ENCODE results near the gene SLC9A7.
"Not testable (repeated sequence)": the region's sequence is repeated elsewhere in the genome, so short reads cannot be mapped to it uniquely, and the experiment has no call there.

The SLC9A7 gene

GRCh38 chrX:46754036-46754435 lies 4.9 kb downstream of the SLC9A7 start:
- no peak for DNase-seq

DNA sequence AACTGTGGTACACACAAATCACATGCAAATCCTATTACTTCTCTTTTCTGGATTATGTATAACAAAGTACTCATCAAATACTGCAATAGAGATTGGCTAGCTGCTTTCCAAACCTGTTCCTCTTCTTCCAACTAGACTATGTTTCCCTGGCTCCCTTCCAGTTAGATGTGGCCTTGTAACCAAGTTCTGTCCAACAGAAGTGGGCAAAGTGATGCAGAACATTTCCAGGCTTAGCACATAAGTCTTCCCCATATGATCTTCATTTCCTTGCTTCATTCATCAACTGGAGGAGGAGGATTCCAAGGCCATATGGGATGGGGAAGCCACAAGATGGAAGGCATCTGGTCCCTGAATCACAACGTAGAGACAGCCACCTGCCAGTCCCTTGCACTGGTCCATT lies 8.0 kb downstream of the SLC9A7 start:
- no peak for DNase-seq

- DNase-seq = no peak
These were observed 14.9 kb downstream of the SLC9A7 start for GRCh38 chrX:46744009-46744408.

- DNase-seq = no peak
These were observed 15.9 kb downstream of the SLC9A7 start for GRCh38 chrX:46743046-46743445.

- DNase-seq = no peak
These were observed 19.2 kb downstream of the SLC9A7 start for GRCh38 chrX:46739736-46740135.

DNA sequence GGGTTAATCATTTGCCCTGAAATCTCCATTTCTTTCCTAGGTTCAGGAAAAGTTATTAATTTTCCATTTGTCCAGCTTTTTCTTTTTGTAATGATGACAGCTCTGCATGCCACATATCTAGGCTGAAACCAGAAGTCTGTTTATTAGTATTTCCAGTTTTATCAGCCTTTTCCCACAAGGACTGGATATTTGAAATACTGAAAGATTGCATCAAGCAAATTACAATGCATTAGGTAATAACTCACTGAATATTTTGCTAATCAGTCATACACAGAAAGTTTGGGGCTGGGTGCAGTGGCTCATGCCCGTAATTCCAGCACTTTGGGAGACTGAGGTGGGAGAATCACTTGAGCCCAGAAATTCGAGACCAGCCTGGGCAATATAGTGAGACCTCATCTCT lies 21.5 kb downstream of the SLC9A7 start:
- no peak for DNase-seq

- DNase-seq = no peak
These were observed 21.9 kb downstream of the SLC9A7 start for GRCh38 chrX:46737041-46737440.

GRCh38 chrX:46735622-46736021 lies 23.3 kb downstream of the SLC9A7 start:
- no peak for DNase-seq

- DNase-seq = no peak
These were observed 25.7 kb downstream of the SLC9A7 start for GRCh38 chrX:46733226-46733625.

GRCh38 chrX:46730765-46731164 lies 28.2 kb downstream of the SLC9A7 start:
- DNase-seq = no peak

- DNase-seq = no peak
These were observed 31.5 kb downstream of the SLC9A7 start for GRCh38 chrX:46727441-46727840.

DNA sequence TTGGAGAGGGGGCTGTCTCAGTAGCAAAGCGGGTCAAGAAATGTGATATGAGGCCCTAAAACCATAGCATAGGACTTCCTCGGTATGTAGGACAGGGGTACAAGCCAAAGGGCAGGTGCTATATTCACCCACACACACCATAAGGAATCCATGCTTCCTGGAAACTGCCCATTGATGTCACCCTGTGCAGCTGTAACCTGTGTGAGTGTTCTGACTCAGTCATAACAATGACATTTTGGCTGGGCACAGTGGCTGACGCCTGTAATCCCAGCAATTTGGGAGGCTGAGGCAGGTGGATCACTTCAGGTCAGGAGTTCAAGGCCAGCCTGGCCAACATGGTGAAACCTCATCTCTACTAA lies 35.4 kb downstream of the SLC9A7 start:
- DNase-seq = not testable (repeated sequence)

GRCh38 chrX:46722742-46723568 lies 36.0 kb downstream of the SLC9A7 start:
- DNase-seq = no peak

- DNase-seq = no peak
These were observed 42.1 kb downstream of the SLC9A7 start for GRCh38 chrX:46716796-46717195.

DNA sequence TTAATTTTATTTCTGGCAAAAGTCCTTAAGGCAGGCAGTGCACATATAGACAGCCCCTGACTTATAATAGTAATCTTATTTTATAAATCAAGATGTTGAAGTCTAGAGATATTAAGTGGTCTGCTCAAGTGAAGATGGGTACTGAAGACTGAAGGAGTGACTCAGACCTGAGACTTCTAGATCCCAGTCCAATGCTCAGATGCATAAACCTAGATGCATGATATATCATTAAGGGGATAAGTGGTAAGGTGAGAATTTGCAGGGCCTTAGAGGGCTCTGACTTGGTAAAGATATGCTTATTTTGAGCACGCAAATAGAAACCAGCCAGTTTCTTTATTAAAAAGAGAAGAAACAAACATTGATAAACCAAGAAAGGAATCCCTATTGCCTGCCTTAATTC lies 42.9 kb downstream of the SLC9A7 start:
- DNase-seq = no peak

- no peak for DNase-seq
These were observed 43.4 kb downstream of the SLC9A7 start for GRCh38 chrX:46715530-46715929.

DNA sequence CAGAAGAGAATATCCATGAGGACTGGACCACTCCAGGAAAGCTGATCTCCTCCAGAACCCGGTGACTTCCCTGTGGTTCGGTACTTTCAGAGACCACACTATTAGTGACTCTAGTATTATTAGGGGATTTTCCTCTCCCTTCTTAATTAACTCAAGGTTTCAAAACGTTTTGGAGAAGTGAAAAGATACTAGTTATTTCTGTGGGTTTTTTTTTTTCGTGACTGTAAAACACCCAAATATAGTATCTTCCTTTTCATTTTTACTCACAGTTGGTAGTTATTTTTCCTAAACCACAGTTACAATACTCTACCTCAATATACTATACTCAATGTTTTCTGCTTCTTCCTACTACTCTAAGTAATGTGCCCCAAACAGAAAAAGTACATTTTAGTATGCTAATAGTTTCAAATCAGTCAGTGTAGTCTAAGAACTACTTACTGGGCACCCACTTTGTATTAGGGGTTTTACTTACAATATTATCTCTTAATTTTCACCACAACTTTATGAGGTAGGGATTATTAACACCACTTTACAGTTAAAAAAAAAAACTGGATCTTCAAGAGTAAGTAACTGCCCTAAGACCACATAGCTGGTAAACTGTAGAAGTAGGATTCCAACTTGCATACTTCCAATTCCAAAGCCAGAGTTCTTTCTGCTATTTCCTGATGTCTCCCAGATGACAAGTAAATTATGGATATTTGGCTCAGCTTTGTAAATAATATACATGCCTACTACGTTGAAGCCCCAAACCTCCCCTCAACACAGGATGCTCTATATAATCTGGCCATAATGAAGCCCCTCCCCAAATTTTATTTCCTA lies 45.0 kb downstream of the SLC9A7 start:
- DNase-seq = no peak

- DNase-seq = no peak
These were observed 46.2 kb downstream of the SLC9A7 start for GRCh38 chrX:46712764-46713163.

DNA sequence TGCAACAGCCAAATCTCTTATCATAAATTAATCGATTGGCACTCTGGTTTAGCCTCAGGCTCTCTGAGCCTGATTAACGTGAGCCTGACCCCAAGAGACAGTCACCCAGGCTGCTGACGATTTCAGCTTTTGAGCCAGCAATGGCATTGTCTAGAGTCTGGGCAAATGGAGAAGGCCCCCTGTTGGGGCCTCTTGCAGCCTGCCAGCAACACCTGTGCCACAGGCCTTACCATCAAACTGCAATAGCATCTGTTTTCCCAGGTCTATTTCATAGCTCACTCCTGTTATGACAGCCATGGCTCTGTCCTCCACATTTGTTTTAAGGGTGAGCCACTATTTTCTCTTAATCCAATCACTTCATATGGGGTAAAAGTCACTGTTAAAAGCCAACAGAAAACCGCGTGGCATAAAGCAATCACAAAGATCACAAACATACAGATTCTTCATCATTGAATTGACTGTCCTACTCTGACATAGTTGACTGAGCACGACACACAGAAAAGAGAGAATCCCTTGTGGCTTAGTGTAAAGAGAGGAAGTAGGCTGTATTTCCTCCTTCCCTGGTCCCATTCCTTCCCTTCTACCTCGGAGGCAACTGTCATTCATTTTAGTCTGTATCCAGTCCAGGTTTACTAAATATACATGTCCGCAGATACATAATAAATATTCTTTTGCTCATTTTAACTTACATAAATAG lies 47.8 kb downstream of the SLC9A7 start:
- DNase-seq = no peak

DNA sequence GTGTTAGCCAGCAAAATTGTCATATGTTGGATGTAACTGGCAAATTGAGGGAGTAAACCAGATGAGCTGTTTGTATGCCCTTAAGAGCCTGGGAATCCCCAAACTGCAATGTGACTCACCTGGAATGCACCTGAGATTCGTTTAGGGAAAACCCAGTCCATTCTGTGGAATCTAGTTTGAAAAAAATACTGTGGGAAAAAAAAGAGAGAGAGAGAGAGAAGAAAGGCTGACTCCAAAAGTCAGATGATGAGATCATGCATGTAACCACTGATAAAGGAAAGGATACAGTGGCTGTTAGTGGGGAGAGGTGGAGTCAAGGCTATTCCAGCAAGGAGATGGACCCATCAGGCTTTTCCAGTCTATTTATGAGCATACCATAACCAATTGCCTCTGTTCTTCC lies 48.5 kb downstream of the SLC9A7 start:
- DNase-seq = no peak

DNA sequence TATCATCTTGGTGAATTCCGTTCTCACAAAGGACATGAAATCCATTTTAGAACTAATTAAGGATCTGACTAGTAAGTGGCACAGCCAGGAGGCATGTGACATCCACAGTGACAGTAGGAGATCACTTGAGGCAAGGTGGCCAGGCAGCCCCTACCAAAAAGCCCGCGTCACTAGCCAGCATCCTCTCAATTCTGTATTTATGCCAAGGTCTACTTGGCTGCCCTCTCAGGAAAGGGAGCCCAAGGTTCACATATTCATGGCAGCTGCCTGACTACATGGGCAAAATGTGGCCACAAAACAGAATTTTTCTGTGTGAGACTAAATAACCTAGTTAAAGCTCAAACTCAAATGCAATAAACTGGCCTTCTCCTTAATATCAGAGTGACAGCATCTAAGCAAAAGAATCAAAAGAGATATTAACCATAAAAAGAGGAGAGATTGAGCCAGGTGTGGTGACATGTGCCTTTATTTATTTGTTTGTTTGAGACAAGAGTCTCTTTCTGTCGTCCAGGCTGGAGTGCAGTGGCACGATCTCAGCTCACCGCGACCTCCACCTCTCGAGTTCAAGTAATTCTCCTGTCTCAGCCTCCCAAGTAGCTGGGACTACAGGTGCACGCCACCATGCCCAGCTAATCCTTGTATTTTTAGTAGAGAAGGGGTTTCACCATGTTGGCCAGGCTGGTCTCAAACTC lies 51.5 kb downstream of the SLC9A7 start:
- no peak for DNase-seq

GRCh38 chrX:46704767-46705386 lies 54.0 kb downstream of the SLC9A7 start:
- no peak for DNase-seq

DNA sequence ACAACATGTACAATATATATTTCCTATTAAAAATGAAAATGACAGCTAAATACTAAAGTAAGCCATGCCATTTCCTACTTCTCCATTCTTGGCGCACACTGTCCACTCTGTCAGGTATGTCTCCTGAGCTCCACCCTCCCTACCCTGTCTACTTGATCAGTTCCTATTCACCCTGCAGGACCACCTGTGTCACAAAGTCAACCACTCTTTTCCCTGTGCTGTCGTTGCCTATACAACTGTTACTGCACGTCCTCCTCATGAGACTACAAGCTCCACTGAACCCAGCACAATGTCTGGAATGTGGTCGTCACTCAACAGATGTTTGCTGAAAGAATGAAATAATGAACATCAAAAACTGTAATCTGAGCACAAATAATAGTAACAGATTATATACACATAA lies 54.9 kb downstream of the SLC9A7 start:
- no peak for DNase-seq
